ENCODE data around the gene ABTB1. TPM values are rescaled to one million over a fixed set of nuclear protein-coding genes. Genes with fewer than 3 reads are reported as not detected.

Gene ABTB1
- total RNA-seq, 3 donors from 2014 or later (not counting 1 experiment from before 2014, with no cell fraction given): 98.8 to 127 (median 107) TPM

DNA sequence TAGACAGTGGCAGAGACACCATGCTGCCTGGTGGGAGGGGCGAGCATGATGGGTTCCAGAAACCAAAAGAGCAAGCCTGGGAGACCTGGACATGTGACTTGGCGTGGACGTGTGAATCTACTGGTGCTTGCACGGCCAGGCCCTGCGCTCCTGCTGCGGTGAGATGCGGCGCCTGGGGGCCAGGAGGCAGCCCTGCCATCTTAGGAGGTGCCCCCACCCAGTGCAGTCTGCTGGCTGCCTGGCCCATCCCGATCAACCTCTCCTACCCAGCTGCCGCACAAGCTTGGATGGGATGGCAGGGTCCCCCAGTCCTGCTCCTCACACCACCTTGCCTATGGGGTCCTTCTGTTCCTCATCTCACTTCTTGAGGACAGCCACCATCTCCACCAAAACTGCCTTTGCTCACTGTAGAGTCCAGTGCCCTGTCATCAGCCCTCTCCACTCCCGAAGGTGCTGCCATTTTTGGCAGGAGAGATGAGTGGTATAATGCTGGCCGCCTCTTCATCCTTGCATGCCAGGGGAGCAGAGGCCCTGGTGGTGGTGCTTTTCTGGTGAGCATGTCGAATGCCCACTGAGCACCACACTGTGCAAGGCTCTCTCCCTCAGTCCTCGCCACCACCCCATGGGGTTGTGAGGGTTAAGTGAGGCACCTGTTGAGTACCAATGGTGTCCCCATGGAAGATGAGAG is 3.1 kb upstream of the ABTB1 start:
- intact Hi-C loops (cut with micrococcal nuclease): no loop called here
- ATAC-seq: no peak
- 95% methylated on average over 13 of the region's 14 CpGs for WGBS (ENCODE audit: insufficient coverage)
- H3K27ac Mint-ChIP-seq: peak overlapping the region in 1 of 2 donors; percentile 36
- H3K9me3 Mint-ChIP-seq: no peaks in the 10 kb centered on the region
- no peaks in the 10 kb centered on the region for H3K36me3 Mint-ChIP-seq
- no peak overlapping the region for H3K4me3 Mint-ChIP-seq
- peaks cover 19 to 23% of the 10 kb centered on the region in 2 donors for H3K4me1 Mint-ChIP-seq
- Histone ChIP-seq H3K36me3 (ENCODE audit: control insufficient read depth, insufficient read depth, low read length) (no peaks in the 10 kb centered on the region), H3K27ac (ENCODE audit: low read length) (no peak overlapping the region), H3K4me1 (ENCODE audit: control insufficient read depth, insufficient read depth, low read length) (peaks cover 27% of the 10 kb centered on the region), H3K9me3 (ENCODE audit: control insufficient read depth, insufficient read depth, low read length) (no peaks in the 10 kb centered on the region), H3K27me3 (ENCODE audit: control insufficient read depth, insufficient read depth, low read length) (no peaks in the 10 kb centered on the region), H3K4me3 (ENCODE audit: low read length) (no peak overlapping the region)
- peak in 1 of 2 donors; percentile 12 for DNase-seq
- TF ChIP-seq, protein P1, sequence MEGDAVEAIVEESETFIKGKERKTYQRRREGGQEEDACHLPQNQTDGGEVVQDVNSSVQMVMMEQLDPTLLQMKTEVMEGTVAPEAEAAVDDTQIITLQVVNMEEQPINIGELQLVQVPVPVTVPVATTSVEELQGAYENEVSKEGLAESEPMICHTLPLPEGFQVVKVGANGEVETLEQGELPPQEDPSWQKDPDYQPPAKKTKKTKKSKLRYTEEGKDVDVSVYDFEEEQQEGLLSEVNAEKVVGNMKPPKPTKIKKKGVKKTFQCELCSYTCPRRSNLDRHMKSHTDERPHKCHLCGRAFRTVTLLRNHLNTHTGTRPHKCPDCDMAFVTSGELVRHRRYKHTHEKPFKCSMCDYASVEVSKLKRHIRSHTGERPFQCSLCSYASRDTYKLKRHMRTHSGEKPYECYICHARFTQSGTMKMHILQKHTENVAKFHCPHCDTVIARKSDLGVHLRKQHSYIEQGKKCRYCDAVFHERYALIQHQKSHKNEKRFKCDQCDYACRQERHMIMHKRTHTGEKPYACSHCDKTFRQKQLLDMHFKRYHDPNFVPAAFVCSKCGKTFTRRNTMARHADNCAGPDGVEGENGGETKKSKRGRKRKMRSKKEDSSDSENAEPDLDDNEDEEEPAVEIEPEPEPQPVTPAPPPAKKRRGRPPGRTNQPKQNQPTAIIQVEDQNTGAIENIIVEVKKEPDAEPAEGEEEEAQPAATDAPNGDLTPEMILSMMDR (IDR thresholded peaks at IDR 0.05): no peak
- no peaks in the 10 kb centered on the region for H3K27me3 Mint-ChIP-seq (ENCODE audit: low read depth in 2 of 2)

DNA sequence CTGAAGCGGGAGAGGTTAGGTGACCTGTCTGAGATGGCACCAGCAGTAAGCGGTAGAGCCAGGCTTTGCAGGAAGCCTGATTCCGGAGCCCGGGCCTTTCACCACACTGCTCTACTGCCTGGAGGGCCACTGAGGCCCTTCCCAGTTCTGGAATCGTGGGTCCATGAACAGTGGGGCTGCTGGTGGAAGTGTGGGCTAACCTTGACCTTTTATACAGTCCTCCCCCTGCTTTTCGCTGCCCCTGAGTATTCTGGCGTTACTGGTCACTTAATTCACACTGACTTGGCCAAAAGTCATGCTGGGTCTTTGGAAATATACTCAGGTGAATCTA is 2.6 kb upstream of the ABTB1 start:
- Mint-ChIP-seq H3K4me3 (peak overlapping the region; percentile 35), H3K4me1 (peaks cover 22 to 28% of the 10 kb centered on the region in 2 donors), H3K9me3 (no peaks in the 10 kb centered on the region), H3K36me3 (no peaks in the 10 kb centered on the region), H3K27ac (no peak overlapping the region), H3K27me3 (ENCODE audit: low read depth in 2 of 2) (no peaks in the 10 kb centered on the region)
- TF ChIP-seq, protein P1 (IDR thresholded peaks at IDR 0.05): no peak
- intact Hi-C loops (cut with micrococcal nuclease): no loop called here
- Histone ChIP-seq H3K4me3 (ENCODE audit: low read length) (no peak overlapping the region), H3K27me3 (ENCODE audit: control insufficient read depth, insufficient read depth, low read length) (no peaks in the 10 kb centered on the region), H3K27ac (ENCODE audit: low read length) (no peak overlapping the region), H3K9me3 (ENCODE audit: control insufficient read depth, insufficient read depth, low read length) (no peaks in the 10 kb centered on the region), H3K4me1 (ENCODE audit: control insufficient read depth, insufficient read depth, low read length) (peaks cover 27% of the 10 kb centered on the region), H3K36me3 (ENCODE audit: control insufficient read depth, insufficient read depth, low read length) (no peaks in the 10 kb centered on the region)
- ATAC-seq (no peak), DNase-seq (peak in 1 of 2 donors; percentile 3)
- WGBS (ENCODE audit: insufficient coverage): 94% methylated on average over 7 of the region's 7 CpGs

DNA sequence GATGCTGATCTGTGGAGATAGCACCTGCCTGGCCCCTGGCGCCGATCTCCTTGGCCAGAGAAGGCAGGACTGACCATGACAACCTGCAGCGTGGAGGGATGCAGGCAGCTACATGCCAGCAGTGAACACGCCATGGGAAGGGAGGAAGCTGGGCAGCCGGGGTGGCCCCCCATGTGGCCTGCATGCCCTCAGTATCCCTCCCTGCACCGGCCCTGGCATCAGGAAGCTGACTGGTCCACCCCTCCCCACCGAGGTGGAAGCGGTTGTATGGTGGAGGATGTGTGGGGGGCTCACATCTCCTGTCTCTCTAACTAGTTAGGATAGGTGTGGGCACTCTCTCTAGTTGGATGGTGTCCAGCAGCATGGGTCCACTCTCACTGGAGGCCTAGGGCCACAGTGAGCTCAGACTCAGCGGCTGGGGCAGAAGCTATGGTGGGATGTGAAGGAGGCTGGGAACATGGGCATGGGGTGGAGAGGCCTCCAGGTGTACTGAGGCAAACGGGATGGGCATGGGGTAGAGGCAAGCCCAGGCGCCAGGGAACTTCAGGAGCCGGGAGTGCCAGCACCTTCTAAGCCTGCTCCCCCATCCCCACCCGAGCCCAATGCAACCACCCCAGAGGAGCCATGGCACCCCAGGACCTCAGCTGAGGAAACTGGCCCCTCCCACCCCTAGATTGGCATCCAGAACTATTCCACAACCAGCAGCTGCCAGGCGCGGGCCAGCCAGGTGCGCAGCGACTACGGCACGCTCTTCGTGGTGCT is 1.8 kb upstream of the ABTB1 start:
- Mint-ChIP-seq H3K27me3 (ENCODE audit: low read depth in 2 of 2) (no peaks in the 10 kb centered on the region), H3K9me3 (no peaks in the 10 kb centered on the region), H3K4me3 (peak overlapping the region; percentile 92), H3K27ac (peak overlapping the region; percentile 23 to 96), H3K36me3 (no peaks in the 10 kb centered on the region), H3K4me1 (peaks cover 22 to 32% of the 10 kb centered on the region in 2 donors)
- intact Hi-C loops (cut with micrococcal nuclease): no loop called here
- no peak for DNase-seq
- Histone ChIP-seq H3K9me3 (ENCODE audit: control insufficient read depth, insufficient read depth, low read length) (no peaks in the 10 kb centered on the region), H3K36me3 (ENCODE audit: control insufficient read depth, insufficient read depth, low read length) (peaks cover 1% of the 10 kb centered on the region), H3K4me3 (ENCODE audit: low read length) (no peak overlapping the region), H3K27ac (ENCODE audit: low read length) (no peak overlapping the region), H3K4me1 (ENCODE audit: control insufficient read depth, insufficient read depth, low read length) (peaks cover 27% of the 10 kb centered on the region), H3K27me3 (ENCODE audit: control insufficient read depth, insufficient read depth, low read length) (no peaks in the 10 kb centered on the region)
- TF ChIP-seq, protein P1 (IDR thresholded peaks at IDR 0.05): no peak
- 96% methylated on average over 20 of the region's 20 CpGs for WGBS (ENCODE audit: insufficient coverage)
- ATAC-seq: no peak
